ENCODE results near the gene VWC2L.

Gene VWC2L

GRCh38 chr2:214504599-214505376, 93.9 kb downstream of the VWC2L start:
- Histone ChIP-seq H3K4me3 (ENCODE audit: low read length) (no peak overlapping the region), H3K9me3 (ENCODE audit: insufficient read depth, low read depth, low read length) (no peaks in the 10 kb centered on the region), H3K9ac (ENCODE audit: low read depth, low read length) (no peak overlapping the region), H3K4me1 (ENCODE audit: insufficient read depth, low read length) (no peaks in the 10 kb centered on the region), H3K36me3 (ENCODE audit: insufficient read depth, low read depth, low read length) (no peaks in the 10 kb centered on the region), H3K27ac (ENCODE audit: low read length) (no peak overlapping the region), H3K27me3 (ENCODE audit: insufficient read depth, low read length) (no peaks in the 10 kb centered on the region)

DNA sequence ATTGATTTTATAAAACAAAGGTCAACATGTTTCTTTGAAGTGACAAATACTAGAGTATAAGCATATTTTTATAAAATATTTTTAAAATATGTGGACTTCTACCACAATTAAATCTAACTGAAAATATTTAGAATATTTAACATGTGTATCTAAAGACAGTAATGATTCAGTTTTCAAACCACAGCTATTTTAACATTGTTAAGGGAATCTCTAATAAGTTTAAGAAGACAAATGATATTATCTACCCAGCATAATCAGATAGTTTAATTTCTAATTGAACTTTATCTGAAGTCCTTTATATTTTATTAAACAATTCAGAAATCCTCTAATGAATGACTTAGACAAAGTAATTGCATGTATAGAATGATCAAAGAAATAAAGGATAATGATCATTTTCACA, 96.2 kb downstream of the VWC2L start:
- Histone ChIP-seq H3K27ac (ENCODE audit: low read length) (no peak overlapping the region), H3K27me3 (ENCODE audit: insufficient read depth, low read length) (no peaks in the 10 kb centered on the region), H3K9me3 (ENCODE audit: insufficient read depth, low read depth, low read length) (no peaks in the 10 kb centered on the region), H3K4me3 (ENCODE audit: low read length) (no peak overlapping the region), H3K4me1 (ENCODE audit: insufficient read depth, low read length) (no peaks in the 10 kb centered on the region), H3K9ac (ENCODE audit: low read depth, low read length) (no peak overlapping the region), H3K36me3 (ENCODE audit: insufficient read depth, low read depth, low read length) (no peaks in the 10 kb centered on the region)

- Histone ChIP-seq H3K9me3 (ENCODE audit: insufficient read depth, low read depth, low read length) (no peaks in the 10 kb centered on the region), H3K27me3 (ENCODE audit: insufficient read depth, low read length) (no peaks in the 10 kb centered on the region), H3K4me1 (ENCODE audit: insufficient read depth, low read length) (no peaks in the 10 kb centered on the region), H3K36me3 (ENCODE audit: insufficient read depth, low read depth, low read length) (no peaks in the 10 kb centered on the region), H3K9ac (ENCODE audit: low read depth, low read length) (no peak overlapping the region), H3K27ac (ENCODE audit: low read length) (no peak overlapping the region), H3K4me3 (ENCODE audit: low read length) (no peak overlapping the region)
These were observed 103.8 kb downstream of the VWC2L start for GRCh38 chr2:214514704-214515103.

GRCh38 chr2:214515111-214515510, 104.3 kb downstream of the VWC2L start:
- no peaks in the 10 kb centered on the region for H3K27me3 ChIP-seq (ENCODE audit: insufficient read depth, low read length)
- H3K4me3 ChIP-seq (ENCODE audit: low read length), result no peak overlapping the region
- H3K9me3 ChIP-seq (ENCODE audit: insufficient read depth, low read depth, low read length), result no peaks in the 10 kb centered on the region
- H3K9ac ChIP-seq (ENCODE audit: low read depth, low read length), result no peak overlapping the region
- H3K36me3 ChIP-seq (ENCODE audit: insufficient read depth, low read depth, low read length), result no peaks in the 10 kb centered on the region
- H3K4me1 ChIP-seq (ENCODE audit: insufficient read depth, low read length), result no peaks in the 10 kb centered on the region
- no peak overlapping the region for H3K27ac ChIP-seq (ENCODE audit: low read length)

DNA sequence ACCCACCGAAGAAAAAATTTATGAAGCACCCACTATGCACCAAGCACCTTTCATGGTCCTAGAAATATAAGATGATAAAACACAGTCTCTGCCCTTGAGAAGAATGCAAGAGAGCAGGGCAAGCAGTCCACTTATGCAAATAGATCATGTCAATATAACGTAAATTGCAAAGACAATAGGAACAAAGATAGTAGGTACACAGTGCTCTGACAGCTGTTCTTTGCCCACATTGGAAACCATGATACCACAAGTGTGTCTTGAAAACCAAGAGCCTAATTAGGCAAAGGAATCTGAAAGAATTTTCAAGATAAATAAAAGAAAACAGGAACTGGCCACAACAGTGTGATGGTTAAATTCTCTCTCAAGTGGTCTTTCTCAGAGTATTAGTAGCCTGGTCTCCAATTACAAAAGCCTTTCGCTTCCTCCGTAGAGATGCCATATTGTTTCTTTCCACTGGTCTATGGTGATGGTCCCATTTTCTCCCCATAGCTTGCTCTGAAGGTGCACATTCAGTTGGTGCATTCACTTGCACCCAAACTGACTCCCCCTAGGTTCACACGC, 108.5 kb downstream of the VWC2L start:
- H3K27ac ChIP-seq (ENCODE audit: low read length), result no peak overlapping the region
- H3K27me3 ChIP-seq (ENCODE audit: insufficient read depth, low read length), result no peaks in the 10 kb centered on the region
- H3K4me3 ChIP-seq (ENCODE audit: low read length), result no peak overlapping the region
- H3K36me3 ChIP-seq (ENCODE audit: insufficient read depth, low read depth, low read length), result no peaks in the 10 kb centered on the region
- no peaks in the 10 kb centered on the region for H3K4me1 ChIP-seq (ENCODE audit: insufficient read depth, low read length)
- H3K9ac ChIP-seq (ENCODE audit: low read depth, low read length), result no peak overlapping the region
- no peaks in the 10 kb centered on the region for H3K9me3 ChIP-seq (ENCODE audit: insufficient read depth, low read depth, low read length)

DNA sequence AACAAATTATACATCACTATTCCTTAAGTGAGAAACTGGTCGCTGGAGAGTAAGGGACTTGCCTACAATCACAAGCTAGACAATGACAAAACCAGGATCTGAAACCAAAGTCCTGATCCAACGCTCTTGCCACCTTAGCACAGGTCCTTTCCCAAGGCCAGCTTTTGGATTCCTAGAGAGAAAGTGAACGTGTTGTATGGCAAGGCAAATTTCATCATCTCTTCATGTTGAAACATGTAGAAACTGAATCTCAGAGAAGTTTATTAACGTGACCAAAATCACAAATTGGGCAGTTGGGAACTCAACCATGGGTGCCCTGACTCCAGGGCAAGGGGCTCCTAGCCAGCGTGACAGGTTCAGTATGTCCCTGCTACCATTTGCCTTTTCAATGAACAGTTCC, 118.2 kb downstream of the VWC2L start:
- Histone ChIP-seq H3K9me3 (ENCODE audit: insufficient read depth, low read depth, low read length) (no peaks in the 10 kb centered on the region; the same call in 1 of the 2 replicates), H3K27ac (ENCODE audit: low read length) (no peak overlapping the region), H3K4me3 (ENCODE audit: low read length) (no peak overlapping the region), H3K4me1 (ENCODE audit: insufficient read depth, low read length) (0 out of 2 replicates have a peak, but pooled peaks cover 4% of the 10 kb centered on the region), H3K27me3 (ENCODE audit: insufficient read depth, low read length) (no peaks in the 10 kb centered on the region), H3K36me3 (ENCODE audit: insufficient read depth, low read depth, low read length) (no peaks in the 10 kb centered on the region), H3K9ac (ENCODE audit: low read depth, low read length) (no peak overlapping the region)

DNA sequence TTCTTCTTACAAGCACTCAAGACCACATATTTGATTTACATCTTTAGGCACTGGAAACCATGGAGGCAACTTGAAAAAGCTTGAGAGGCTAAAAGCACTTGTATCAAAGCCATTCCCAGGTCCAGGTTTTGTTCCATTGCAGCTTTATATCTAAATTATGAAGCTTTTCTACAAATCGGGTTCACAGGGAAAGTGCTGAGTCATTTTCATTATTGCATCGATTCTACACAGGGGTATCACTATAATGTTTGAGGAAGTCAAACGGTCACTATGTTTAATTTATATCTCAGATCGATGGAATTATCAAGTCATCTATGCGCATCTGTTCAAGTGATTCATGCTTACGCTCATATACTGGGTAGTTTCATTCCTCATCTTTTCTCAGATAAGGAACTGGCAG, 118.7 kb downstream of the VWC2L start:
- H3K27me3 ChIP-seq (ENCODE audit: insufficient read depth, low read length), result no peaks in the 10 kb centered on the region
- H3K36me3 ChIP-seq (ENCODE audit: insufficient read depth, low read depth, low read length), result no peaks in the 10 kb centered on the region
- H3K4me3 ChIP-seq (ENCODE audit: low read length), result no peak overlapping the region
- H3K9ac ChIP-seq (ENCODE audit: low read depth, low read length), result no peak overlapping the region
- H3K27ac ChIP-seq (ENCODE audit: low read length), result no peak overlapping the region
- no peaks in the 10 kb centered on the region; the same call in 1 of the 2 replicates for H3K9me3 ChIP-seq (ENCODE audit: insufficient read depth, low read depth, low read length)
- H3K4me1 ChIP-seq (ENCODE audit: insufficient read depth, low read length), result 0 out of 2 replicates have a peak, but pooled peaks cover 4% of the 10 kb centered on the region

DNA sequence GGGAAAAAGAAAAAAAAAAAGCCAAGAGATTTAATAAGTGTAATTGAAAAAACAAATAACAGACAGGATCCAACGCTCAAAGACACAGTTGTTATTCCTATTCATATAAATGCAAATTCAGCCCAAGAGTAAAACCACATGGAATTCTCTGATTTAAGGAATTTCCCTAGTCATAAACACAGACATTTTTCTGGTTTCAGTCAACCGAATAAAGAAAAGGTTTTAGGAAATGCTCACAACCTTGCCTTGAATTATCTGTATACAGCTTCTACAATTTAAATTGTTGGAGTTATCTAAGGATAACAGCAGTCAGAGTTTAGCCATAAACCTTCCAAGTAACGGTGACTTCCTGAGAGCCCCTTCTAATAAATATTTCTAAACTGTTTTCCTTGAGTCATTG, 122.7 kb downstream of the VWC2L start:
- Histone ChIP-seq H3K36me3 (ENCODE audit: insufficient read depth, low read depth, low read length) (no peaks in the 10 kb centered on the region), H3K4me1 (ENCODE audit: insufficient read depth, low read length) (0 out of 2 replicates have a peak, but pooled peaks cover 4% of the 10 kb centered on the region), H3K9me3 (ENCODE audit: insufficient read depth, low read depth, low read length) (no peaks in the 10 kb centered on the region), H3K4me3 (ENCODE audit: low read length) (no peak overlapping the region), H3K27ac (ENCODE audit: low read length) (no peak overlapping the region), H3K9ac (ENCODE audit: low read depth, low read length) (no peak overlapping the region), H3K27me3 (ENCODE audit: insufficient read depth, low read length) (no peaks in the 10 kb centered on the region)

GRCh38 chr2:214536625-214537024, 125.8 kb downstream of the VWC2L start:
- Histone ChIP-seq H3K9me3 (ENCODE audit: insufficient read depth, low read depth, low read length) (no peaks in the 10 kb centered on the region), H3K4me3 (ENCODE audit: low read length) (no peak overlapping the region), H3K36me3 (ENCODE audit: insufficient read depth, low read depth, low read length) (no peaks in the 10 kb centered on the region), H3K9ac (ENCODE audit: low read depth, low read length) (no peak overlapping the region), H3K27me3 (ENCODE audit: insufficient read depth, low read length) (no peaks in the 10 kb centered on the region), H3K4me1 (ENCODE audit: insufficient read depth, low read length) (0 out of 2 replicates have a peak, but pooled peaks cover 9% of the 10 kb centered on the region), H3K27ac (ENCODE audit: low read length) (no peak overlapping the region)

DNA sequence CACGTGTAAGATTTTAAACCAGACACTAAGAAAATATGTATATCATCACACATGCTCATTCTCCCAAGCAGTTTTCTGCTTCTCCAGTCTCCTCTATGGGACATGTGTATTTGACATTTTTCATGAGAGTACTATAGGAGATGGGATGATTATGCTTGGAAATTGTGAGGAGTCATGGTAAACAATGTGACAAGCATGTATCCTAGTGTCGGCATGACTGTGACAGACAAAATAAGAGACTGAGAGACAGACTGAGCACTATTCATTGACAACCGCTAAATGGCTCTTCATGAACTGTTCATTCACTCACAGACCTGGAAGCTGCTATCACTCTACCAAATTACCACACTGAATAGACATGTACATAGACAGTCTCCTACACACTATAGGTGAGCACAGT, 127.1 kb downstream of the VWC2L start:
- Histone ChIP-seq H3K4me3 (ENCODE audit: low read length) (no peak overlapping the region), H3K9ac (ENCODE audit: low read depth, low read length) (no peak overlapping the region), H3K27ac (ENCODE audit: low read length) (no peak overlapping the region), H3K36me3 (ENCODE audit: insufficient read depth, low read depth, low read length) (no peaks in the 10 kb centered on the region), H3K4me1 (ENCODE audit: insufficient read depth, low read length) (0 out of 2 replicates have a peak, but pooled peaks cover 9% of the 10 kb centered on the region), H3K27me3 (ENCODE audit: insufficient read depth, low read length) (no peaks in the 10 kb centered on the region), H3K9me3 (ENCODE audit: insufficient read depth, low read depth, low read length) (no peaks in the 10 kb centered on the region)

DNA sequence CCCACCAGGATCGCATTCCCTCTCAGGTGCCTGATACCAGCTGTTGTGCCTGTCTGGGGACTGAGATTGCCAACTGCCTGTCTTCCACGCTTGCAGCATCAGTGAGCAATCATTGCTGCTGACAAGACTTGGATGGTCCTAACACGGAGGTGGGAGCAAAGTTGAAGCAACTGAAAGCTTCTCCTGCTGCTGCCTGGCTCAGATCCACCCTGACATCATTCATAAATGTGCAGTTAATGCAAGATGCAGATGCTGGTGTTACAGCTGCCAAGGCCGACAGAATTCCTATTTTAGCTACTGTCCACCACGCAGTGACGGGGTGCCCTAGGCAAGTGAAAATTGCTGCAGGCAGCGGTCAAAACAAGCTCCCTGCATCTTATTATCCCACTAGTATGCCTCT, 131.4 kb downstream of the VWC2L start:
- Histone ChIP-seq H3K9me3 (ENCODE audit: insufficient read depth, low read depth, low read length) (no peaks in the 10 kb centered on the region), H3K36me3 (ENCODE audit: insufficient read depth, low read depth, low read length) (no peaks in the 10 kb centered on the region), H3K4me1 (ENCODE audit: insufficient read depth, low read length) (0 out of 2 replicates have a peak, but pooled peaks cover 5% of the 10 kb centered on the region), H3K4me3 (ENCODE audit: low read length) (no peak overlapping the region), H3K27ac (ENCODE audit: low read length) (no peak overlapping the region), H3K27me3 (ENCODE audit: insufficient read depth, low read length) (no peaks in the 10 kb centered on the region), H3K9ac (ENCODE audit: low read depth, low read length) (no peak overlapping the region)

- Histone ChIP-seq H3K27me3 (ENCODE audit: insufficient read depth, low read length) (no peaks in the 10 kb centered on the region), H3K9me3 (ENCODE audit: insufficient read depth, low read depth, low read length) (no peaks in the 10 kb centered on the region), H3K4me3 (ENCODE audit: low read length) (no peak overlapping the region), H3K36me3 (ENCODE audit: insufficient read depth, low read depth, low read length) (no peaks in the 10 kb centered on the region), H3K27ac (ENCODE audit: low read length) (no peak overlapping the region), H3K4me1 (ENCODE audit: insufficient read depth, low read length) (0 out of 2 replicates have a peak, but pooled peaks cover 5% of the 10 kb centered on the region), H3K9ac (ENCODE audit: low read depth, low read length) (no peak overlapping the region)
These were observed 132.0 kb downstream of the VWC2L start for GRCh38 chr2:214542866-214543265.

All from iPS-20b (cell line).